ENCODE data around the gene DAGLA.

The DAGLA gene

DNA sequence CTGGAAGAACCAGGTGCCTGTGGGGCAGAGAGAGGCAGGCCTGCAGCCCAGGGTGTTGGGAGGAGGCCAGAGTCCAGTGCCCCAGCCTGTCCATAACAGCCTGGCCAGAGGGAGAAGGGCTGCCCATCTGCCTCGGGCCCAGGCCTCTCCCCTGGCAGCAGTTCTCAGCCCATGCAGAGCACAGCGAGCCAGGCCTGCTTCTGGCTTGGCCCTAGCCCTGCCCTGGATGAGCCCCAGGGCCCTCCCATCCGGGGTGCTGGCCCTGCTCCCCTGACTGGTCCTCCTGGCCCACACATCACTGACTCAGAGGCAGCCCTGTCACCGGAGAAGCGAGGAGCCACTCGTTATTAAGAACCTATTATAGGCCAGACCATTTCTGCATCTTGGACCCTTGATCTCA, 52.5 kb downstream of the DAGLA start:
- no peak for DNase-seq

DNA sequence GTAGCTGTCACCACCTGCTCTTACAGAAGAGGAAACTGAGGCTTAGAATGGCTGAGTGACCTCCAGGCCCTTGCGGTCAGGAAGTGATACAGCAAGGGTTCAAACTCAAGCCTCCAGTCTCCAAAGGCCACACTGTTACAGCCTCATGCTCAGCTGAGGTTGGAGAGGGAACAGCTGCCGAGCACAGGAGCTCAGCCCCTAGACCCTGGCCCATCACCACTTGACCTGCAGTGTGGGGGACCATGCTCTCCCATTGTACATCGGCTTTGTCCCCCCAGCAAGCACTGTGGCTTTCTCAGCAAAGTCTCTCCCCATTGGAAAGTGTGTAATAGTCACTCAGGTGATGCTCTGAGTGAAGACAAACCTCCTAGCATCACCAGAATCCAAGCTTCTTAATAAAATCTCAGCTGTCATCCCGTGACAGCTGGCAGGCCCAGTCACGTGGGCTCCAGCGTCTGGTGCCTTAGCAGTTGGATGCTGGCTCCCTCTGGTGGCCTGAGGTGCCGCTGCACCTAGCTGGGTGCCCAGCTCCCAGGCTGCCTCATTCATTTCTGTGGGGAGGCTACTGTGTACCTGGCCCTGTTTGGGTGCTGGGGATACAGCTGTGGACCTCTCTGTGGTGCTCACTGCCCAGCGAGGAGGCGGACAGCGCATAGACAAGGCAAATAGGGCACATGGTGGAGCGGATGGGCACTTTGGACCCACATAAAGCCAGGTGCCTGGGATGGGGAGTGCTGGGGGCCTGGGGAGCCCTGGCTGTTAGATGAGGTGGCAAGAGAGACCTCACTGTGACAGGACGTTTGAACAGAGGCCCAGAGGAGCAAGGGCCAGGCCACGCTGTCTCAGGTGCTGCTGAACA, 53.2 kb downstream of the DAGLA start:
- peak; percentile 5 for DNase-seq

DNA sequence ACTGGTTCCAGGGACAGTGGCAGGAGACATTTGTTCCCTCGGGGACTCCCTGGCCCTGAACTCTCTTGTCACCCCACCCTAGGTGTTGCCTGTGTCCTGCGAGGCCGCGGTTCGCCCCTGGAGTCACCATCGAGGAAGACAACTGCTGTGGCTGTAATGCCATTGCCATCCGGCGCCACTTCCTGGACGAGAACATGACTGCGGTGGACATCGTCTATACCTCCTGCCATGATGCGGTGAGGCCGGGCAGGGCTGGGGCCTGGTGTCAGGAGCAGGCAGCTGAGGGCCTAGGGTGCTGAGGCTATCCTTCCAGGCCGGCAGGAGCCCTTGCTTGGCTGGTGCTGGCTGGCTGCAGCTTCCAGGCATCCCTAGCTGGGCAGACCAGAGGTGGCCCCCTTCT, 54.6 kb downstream of the DAGLA start:
- no peak for DNase-seq

DNA sequence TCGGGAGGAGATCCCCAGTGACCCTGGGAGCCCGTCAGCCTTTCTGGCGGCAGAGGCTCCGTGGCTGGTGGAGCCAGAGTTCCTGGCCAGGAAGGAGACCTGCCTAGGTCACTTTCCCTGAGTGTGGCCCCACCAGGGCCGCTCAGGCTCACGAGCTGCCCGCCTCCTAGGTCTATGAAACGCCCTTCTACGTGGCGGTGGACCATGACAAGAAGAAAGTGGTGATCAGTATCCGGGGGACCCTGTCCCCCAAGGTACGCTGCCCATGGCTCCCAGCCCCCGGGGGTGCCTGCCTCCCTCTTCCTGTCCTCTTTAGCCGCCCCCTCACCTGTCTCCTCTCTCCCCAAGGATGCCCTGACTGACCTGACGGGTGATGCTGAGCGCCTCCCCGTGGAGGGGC, 55.2 kb downstream of the DAGLA start:
- no peak for DNase-seq

DNA sequence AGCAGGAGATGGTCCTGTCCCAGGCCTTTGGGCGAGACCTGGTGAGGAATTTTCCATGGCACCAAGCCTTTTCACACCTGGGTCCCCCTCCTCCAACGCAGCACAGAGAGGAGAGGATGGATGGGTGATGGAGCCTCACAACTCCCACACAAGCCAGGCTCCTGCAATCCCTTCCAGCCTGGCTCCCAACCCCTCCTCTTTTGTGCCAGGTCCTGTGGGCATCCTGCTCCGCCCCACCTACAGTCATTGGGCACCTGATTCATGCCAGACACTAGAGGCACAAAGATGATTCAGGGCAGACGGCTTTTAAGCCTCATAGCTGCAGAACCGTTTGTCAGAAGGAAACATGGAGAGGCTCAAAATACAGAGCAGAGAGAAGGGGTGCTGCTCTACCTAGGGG, 56.1 kb downstream of the DAGLA start:
- DNase-seq, result no peak

DNA sequence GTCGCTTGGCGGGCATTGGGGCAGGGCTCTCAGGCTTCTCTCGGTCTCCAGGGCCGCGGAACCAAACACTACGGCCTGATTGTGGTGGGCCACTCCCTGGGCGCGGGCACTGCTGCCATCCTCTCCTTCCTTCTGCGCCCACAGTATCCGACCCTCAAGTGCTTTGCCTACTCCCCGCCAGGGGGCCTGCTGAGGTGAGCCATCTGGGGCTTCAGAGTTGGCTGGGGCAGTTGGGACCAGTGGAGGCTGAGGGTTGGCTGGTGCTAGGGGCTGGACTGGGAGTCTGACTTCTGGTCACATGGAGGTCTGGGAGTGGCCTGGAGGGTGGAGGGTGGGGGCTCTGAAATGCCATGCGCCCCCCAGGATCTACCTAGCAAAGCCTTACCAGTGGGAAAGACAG, 56.9 kb downstream of the DAGLA start:
- no peak for DNase-seq

DNA sequence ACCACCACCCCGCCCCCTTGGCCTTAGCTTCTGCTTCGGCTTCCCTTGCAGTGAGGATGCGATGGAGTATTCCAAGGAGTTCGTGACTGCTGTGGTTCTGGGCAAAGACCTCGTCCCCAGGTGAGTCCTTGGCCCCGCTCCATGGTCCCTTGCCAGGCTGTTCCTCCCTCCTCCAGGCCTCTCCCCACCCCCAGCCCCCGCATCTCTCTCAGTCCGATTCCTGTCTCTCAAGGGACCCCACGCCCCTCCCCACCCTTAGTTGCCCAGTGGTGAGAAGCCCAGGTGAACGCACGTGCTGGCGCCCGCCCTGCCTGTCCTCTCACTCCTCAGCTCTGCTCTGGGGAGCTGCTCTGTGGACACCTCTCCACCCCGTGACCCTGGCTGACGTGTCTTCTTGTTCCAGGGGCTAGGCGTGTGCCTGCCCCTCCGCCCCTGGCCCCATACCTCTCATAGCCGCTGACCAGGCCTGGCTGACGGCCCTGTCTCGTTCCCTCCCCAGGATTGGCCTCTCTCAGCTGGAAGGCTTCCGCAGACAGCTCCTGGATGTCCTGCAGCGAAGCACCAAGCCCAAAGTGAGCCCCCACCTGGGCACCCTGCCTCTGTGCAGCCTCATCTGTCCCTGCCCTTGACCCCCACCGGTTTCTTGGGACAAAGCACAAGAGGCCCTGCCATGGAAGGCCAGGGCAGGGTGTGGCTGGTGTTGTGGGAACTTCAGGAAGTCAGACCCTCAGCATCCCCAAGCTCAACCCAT, 57.6 kb downstream of the DAGLA start:
- DNase-seq, result no peak

DNA sequence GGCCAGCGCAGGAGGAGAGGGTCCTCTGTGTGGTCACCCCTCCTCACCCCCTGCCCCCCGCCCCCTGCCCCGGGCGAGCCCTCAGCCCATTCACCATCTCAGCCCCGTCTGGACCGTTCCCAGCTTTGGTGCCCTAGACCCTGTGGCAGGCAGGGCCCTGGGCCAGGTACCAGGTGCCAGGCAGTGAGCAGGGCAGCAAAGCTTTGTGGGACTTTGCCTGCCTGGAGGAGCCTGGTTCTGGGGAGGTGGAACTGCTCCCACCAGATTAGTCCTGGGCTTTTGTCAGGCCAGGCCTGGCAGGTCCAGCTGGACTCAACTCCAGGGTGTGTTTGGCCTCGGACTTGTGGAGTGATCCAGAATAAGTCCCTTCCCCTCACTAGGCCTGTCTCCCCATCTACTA, 58.6 kb downstream of the DAGLA start:
- no peak for DNase-seq

DNA sequence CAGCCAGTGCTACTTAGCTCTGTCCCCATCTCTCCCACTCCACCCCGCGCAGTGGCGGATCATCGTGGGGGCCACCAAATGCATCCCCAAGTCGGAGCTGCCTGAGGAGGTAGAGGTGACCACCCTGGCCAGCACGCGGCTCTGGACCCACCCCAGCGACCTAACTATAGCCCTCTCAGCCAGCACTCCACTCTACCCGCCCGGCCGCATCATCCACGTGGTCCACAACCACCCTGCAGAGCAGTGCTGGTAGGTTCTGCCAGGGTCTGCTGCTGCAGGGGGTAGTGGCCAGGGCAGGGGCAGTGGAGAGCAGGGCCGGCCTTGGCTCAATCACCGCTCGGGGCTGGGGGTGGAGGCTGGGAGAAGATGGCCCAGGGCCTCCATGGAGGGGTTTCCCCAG, 59.2 kb downstream of the DAGLA start:
- no peak for DNase-seq

DNA sequence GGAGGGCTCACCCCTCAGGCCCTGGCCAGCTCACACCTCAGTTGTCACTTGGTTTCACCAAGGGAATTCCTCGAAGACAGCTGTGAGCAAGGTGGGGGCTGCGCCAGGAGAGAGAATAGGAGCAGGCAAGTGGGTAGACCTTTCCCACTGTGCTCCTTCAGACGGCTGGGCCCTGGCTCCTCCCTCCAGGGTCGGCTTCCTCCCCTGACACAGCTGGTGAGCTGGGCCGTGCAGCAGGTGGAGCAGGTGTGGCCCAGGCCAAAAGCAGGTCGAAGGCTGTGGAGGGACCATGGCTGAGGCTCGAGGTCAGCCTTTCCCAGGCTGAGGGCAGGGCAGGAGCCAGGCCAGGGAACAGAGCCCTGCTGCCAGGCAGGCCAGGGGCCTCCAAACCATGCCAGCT, 59.8 kb downstream of the DAGLA start:
- DNase-seq, result no peak

DNA sequence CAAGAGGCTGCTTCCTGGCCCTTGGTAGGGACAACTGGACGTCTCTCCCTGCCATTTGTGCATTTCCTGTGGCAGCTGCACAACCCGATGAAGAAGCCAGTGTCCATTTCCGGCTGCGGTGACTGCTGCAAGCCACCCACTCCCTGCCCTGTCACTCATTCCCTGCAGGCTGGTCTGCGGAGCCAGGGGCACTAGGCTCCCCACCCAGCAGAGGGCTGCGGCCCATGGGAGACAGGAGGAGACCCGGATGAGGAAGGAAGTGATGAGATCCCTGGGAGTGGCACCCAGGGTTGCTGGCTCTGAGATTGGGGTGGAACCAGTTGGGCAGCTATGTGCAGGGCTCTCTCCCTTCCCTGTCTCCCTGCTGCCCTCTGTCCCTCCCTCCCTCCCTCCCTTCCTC, 62.2 kb downstream of the DAGLA start:
- DNase-seq, result no peak

DNA sequence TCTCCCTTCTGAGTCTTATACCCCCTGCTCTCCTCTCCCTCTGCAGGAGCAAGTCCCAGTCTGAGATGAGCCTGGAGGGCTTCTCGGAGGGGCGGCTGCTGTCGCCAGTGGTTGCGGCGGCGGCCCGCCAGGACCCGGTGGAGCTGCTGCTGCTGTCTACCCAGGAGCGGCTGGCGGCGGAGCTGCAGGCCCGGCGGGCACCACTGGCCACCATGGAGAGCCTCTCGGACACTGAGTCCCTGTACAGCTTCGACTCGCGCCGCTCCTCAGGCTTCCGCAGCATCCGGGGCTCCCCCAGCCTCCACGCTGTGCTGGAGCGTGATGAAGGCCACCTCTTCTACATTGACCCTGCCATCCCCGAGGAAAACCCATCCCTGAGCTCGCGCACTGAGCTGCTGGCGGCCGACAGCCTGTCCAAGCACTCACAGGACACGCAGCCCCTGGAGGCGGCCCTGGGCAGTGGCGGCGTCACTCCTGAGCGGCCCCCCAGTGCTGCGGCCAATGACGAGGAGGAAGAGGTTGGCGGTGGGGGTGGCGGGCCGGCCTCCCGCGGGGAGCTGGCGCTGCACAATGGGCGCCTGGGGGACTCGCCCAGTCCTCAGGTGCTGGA, 63.4 kb downstream of the DAGLA start:
- DNase-seq, result no peak

DNA sequence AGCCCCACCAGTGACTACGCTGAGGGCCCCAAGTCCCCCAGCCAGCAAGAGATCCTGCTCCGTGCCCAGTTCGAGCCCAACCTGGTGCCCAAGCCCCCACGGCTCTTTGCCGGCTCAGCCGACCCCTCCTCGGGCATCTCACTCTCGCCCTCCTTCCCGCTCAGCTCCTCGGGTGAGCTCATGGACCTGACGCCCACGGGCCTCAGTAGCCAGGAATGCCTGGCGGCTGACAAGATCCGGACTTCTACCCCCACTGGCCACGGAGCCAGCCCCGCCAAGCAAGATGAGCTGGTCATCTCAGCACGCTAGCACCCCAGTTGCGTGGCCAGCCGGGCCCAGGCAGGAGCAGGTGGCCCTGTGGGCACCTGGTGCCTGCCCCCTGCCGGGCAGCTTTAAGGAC, 64.0 kb downstream of the DAGLA start:
- no peak for DNase-seq

DNA sequence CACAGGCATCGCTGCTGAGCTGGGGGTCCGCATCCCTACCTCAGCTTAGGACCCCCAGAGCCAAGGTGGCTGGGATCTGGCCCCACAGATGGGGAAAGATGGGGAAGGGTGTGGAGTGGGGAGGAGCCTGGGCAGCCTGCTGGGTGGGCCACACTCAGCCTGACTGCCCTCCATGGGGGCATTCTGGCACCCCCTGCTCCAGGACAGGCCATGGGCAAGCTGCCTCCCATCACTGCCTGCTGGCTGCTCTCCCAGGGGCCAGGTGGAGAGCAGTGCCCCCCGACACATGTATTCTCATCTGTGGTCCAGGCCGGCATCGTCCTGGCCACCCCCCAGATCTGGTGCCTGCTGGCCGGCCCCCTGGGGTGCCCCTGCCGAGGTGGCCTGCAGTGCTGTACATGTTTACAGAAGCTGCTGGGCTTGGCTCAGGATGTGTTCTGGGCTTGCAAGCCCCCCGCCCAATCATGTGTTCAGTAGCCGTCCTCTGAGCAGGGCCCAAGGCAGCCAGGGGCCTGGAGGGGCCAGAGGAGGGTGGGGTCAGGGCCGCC, 64.5 kb downstream of the DAGLA start:
- no peak for DNase-seq

DNA sequence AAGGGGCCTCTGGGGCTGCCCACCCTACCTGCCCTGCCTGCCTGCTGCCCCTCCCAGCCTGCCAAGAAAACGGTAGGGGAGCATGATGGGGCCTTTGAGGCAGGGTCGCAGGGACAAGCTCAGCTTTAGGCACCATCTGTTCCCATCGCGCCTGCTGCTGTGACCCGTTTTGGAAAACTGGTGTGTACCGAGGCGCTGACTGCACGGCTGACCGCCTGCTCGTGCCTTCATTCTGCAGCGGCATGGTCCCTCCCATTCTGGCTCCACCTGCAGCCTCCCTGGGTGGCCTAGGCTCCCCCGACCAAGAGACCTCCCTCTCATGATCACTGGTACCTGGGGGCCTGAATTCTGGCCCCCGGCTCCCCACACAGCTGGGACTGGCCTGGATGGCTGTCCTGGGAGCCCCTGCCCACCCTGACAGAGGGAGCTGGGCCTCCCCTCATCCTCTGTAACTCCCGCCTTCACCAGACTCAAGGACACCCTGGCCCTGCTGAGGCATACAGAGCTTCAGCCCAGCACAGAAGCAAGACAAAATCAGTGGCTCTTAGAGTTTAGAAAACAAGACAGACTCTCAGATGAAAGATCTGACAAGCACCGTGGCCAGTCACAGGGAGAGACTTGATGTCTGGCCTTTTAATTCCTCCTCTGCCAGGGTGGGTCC, 65.7 kb downstream of the DAGLA start:
- no peak for DNase-seq

DNA sequence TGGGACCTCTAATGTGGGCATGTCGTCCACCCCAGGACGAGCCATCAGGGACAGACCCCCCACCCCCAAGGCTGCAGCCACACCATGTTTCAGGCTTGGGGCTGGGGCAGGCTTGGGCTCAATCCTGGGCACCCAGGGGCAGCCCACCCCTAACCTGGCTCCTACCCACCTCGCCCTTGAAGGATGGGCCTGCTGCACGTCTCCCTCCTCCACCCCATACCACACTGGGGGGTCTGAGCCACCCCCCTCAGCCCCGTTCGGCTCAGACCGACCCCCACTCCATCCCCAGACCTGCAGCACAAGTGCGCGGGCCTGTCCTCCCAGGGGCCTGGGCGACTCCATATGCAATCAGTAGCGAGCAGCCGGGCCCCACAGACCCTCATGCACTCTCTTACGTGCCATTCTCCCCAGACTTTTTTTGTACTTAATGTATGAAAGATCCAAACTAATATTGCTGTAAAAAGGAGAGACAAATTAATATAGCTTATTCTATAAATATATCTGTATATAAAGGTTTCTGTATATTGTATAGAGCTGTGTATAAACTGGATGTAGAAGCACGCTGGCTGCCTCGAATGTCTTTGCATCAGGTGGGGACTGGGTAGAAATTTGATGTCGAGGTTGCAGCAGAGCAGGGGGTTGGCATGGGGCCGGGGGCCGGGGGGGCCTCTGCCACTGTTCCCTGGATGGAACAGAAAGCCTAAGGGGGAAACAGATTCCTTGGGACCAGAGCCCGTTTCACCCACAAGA, 66.4 kb downstream of the DAGLA start:
- DNase-seq, result no peak

DNA sequence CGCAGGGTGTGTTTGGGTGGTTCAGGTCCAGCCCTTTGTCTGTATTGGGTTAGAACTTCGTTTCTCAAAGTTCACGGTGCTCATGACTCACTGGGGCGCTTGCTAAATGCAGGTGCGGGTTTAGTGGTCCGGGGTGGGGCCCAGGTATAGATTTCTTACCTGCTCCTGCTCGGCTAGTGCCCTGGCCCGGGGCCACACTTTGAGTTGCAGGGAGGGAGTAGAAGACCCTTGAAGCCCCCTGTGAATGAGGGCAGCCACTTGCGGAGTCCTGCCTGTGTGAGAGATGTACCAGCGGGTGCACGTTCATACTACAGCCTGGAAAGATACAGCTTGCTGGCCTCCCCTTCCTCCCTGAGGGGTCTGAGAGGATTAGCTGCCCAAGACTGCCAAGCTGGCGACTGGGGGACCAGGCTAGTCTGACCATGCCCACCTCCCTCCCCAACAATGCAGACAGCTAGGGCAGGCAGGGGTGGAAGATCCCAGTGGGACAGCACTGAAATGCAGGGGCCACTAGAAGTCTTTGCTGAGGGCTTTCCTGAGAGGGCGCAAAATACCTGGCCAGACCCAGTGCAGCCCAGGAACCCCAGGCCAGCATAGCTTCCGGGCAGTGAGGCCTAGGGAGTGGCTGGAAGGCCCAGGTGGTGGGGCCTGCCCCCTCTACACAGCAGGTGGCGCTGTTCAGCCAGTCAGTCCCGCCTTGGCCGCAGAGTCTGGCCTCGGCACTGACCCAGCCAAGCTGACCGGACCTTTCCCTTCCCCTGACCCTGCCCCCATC, 67.2 kb downstream of the DAGLA start:
- DNase-seq, result no peak

DNA sequence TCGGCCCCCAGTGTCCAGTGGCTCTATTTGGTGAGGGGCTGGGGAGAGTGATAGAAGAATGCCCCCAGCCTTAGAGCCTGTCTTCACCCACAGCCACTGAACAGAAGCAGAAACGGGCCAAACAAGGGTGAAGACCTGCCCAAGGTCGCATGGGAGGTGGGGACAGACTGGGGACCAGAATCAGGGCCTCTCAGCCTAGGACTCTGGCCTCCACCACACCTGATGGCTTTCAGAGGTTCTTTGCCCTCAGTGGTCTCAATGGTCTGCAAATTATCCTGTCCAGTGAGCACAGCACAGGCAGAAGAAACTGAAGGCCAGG, 67.7 kb downstream of the DAGLA start:
- DNase-seq, result no peak

DNA sequence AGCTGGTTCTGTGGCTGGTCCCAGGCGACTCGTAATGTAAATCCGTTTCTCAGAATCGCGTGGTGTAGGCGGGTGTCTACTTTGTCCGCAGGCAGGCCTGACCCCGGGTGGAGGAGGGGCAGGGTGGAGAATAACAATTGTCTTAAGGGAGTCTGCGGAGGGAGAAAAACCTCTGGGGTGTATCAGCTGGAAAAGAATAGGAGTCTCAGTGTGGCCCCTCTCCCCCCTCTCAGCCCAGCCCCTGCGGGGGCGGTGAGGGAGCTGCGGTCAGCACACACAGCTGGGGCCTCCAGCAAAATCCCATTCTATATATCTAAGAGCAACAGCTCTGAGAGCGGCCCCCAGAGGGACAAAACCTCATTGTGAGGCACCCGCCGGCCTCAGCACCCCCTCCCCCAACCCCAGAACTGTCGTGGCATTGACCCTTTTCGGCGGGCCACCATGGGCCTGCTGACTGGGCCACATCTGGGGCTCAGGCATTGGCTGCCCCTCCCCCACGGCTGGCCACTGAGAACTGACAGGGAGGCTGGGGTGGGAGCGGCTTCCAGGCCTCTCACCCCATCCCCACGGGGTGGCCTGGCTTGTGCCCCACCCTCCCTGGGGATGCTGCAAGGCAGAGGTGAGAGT, 69.5 kb downstream of the DAGLA start:
- no peak for DNase-seq

DNA sequence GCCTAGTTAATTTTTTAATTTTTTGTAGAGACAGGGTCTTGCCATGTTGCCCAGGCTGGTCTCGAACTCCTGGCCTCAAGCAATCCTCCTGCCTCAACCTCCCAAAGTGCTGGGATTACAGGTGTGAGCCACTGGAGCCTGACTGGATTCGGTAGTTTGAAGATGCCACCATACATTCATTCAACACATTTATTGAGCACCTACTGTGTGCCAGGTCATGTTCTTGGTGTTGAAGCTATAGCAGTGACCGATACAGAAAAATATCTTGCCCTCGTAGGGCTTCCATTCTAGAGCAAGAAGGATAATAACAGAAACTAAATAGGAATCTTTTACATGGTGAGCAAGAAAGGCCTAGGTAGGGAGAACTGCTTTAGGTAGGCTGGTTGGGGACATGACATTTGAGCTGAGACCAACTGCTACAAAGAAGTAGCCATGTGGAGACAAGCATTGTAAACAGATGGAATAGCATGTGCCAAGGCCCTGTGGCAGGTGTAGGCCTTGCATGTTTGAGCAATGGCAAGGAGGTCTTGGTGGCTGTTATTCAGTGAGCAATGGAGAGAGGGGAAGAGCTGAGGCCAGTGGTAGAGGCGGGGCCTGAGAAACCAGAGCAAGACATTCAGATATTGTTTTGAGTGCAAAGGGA, 70.6 kb downstream of the DAGLA start:
- no peak for DNase-seq

DNA sequence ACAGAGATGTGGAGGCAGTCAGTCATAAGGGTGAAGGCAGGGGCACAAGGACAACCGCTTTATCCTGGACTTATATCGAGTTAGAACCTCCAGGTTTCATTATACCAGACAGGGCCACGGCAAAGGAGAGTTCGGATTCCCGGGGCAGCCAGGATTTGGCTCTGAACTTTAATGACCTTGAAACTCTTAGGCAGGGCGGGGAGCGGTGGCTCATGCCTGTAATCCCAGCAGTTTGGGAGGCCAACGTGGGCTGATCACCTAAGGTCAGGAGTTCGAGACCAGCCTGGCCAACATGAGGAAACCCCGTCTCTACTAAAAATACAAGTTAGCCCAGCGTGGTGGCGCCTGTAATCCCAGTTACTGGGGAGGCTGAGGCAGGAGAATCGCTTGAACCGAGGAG, 71.2 kb downstream of the DAGLA start:
- no peak for DNase-seq

Measured in GF-D8 (cell line).